Measurements from ENCODE around the gene PEX16.

DNA sequence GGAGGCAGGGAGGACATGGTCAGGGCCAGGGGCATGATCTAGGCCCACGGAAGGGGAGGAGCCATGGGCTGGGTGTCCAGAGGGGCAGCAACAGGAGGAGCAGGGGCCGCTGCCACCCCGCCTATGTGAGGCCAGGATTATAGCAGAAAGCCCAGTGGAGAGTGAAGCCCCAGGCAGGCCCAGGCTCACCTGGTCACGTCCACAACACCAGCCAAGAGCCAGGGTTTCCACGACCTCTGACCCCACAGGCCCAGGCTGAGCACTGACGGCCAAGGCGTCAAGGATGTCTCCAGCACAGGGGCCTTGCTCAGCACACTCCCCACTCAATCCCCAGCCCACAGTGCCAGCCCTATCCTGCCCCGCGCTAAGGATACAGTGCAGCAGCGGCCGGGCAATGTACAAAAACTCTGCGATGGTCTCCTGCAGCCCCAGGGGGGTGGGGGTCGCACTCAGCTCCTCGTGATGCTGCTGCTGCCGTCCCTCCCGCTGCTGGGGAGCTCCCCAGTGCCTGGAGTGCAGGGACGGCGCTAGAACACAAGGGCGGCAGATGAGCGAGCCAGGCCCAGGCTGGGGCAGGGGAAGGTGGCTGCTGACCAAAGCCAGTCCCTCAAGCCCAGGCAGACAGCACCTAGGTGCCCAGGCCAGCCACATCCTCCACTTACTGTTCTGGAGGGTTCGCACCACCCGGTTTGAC, 3.6 kb downstream of the PEX16 start:
- TF ChIP-seq, protein P1, sequence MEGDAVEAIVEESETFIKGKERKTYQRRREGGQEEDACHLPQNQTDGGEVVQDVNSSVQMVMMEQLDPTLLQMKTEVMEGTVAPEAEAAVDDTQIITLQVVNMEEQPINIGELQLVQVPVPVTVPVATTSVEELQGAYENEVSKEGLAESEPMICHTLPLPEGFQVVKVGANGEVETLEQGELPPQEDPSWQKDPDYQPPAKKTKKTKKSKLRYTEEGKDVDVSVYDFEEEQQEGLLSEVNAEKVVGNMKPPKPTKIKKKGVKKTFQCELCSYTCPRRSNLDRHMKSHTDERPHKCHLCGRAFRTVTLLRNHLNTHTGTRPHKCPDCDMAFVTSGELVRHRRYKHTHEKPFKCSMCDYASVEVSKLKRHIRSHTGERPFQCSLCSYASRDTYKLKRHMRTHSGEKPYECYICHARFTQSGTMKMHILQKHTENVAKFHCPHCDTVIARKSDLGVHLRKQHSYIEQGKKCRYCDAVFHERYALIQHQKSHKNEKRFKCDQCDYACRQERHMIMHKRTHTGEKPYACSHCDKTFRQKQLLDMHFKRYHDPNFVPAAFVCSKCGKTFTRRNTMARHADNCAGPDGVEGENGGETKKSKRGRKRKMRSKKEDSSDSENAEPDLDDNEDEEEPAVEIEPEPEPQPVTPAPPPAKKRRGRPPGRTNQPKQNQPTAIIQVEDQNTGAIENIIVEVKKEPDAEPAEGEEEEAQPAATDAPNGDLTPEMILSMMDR (IDR thresholded peaks at IDR 0.05) = no peak
- TF ChIP-seq POLR2A (IDR thresholded peaks at IDR 0.05) = no peak
- no peak for TF ChIP-seq EP300 (IDR thresholded peaks at IDR 0.05)

Measured in gastroesophageal sphincter (tissue), 3 donors.